ENCODE data around the gene EPS8L2.

The EPS8L2 gene

DNA sequence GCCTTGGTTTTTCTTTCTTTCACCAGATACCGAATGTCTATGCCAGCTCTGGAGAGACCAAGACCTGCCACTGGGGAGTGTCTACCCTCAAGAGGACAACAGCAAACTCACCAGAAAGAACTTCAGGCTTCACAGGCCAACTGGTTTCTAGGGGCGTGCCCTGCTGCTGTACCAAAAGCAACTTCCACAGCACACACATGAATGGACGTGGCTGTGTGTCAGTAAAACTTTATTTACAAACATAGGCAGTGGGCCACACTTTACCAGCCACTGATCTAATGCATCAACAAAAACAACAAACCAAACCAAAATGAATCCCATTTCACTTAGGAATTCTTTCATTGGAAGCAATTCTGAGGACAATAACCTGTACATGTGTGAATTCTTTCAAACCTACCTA is 27.7 kb upstream of the EPS8L2 start:
- TF ChIP-seq ZNF626 (tag by site-specific recombination; IDR thresholded peaks at IDR 0.05) (no peak), PRDM1 (tag by site-specific recombination; IDR thresholded peaks at IDR 0.05) (no peak), REPIN1 (tag by site-specific recombination; IDR thresholded peaks at IDR 0.05; ENCODE audit: low read depth) (no peak), ZNF571 (tag by site-specific recombination; IDR thresholded peaks at IDR 0.05) (no peak), ZNF341 (tag by site-specific recombination; IDR thresholded peaks at IDR 0.05; ENCODE audit: low read depth) (no peak), BCL11A (tag by site-specific recombination; IDR thresholded peaks at IDR 0.05; ENCODE audit: low read depth) (no peak), ZNF404 (tag by site-specific recombination; IDR thresholded peaks at IDR 0.05) (no peak)
- TF ChIP-seq, protein P1, sequence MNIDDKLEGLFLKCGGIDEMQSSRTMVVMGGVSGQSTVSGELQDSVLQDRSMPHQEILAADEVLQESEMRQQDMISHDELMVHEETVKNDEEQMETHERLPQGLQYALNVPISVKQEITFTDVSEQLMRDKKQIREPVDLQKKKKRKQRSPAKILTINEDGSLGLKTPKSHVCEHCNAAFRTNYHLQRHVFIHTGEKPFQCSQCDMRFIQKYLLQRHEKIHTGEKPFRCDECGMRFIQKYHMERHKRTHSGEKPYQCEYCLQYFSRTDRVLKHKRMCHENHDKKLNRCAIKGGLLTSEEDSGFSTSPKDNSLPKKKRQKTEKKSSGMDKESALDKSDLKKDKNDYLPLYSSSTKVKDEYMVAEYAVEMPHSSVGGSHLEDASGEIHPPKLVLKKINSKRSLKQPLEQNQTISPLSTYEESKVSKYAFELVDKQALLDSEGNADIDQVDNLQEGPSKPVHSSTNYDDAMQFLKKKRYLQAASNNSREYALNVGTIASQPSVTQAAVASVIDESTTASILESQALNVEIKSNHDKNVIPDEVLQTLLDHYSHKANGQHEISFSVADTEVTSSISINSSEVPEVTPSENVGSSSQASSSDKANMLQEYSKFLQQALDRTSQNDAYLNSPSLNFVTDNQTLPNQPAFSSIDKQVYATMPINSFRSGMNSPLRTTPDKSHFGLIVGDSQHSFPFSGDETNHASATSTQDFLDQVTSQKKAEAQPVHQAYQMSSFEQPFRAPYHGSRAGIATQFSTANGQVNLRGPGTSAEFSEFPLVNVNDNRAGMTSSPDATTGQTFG (tag by site-specific recombination; IDR thresholded peaks at IDR 0.05; ENCODE audit: borderline replicate concordance): no peak
- POLR2A ChIA-PET: no interaction called here
- Histone ChIP-seq H3K9me3 (ENCODE audit: control insufficient read depth, insufficient read depth, low read depth, low read length) (no peaks in the 10 kb centered on the region), H3K27ac (ENCODE audit: extremely low read depth, low read depth, low read length) (no peak overlapping the region), H3K36me3 (ENCODE audit: control insufficient read depth in 2 of 2, insufficient read depth in 1 of 2, low read length in 2 of 2) (peaks cover 5 to 90% of the 10 kb centered on the region in 2 experiments; a peak in 2 of 3 replicates), H3K4me3 (ENCODE audit: low read depth, low read length) (no peak overlapping the region), H3K4me1 (ENCODE audit: control insufficient read depth, insufficient read depth, low read length) (no peaks in the 10 kb centered on the region)
- CTCF ChIA-PET: no interaction called here

DNA sequence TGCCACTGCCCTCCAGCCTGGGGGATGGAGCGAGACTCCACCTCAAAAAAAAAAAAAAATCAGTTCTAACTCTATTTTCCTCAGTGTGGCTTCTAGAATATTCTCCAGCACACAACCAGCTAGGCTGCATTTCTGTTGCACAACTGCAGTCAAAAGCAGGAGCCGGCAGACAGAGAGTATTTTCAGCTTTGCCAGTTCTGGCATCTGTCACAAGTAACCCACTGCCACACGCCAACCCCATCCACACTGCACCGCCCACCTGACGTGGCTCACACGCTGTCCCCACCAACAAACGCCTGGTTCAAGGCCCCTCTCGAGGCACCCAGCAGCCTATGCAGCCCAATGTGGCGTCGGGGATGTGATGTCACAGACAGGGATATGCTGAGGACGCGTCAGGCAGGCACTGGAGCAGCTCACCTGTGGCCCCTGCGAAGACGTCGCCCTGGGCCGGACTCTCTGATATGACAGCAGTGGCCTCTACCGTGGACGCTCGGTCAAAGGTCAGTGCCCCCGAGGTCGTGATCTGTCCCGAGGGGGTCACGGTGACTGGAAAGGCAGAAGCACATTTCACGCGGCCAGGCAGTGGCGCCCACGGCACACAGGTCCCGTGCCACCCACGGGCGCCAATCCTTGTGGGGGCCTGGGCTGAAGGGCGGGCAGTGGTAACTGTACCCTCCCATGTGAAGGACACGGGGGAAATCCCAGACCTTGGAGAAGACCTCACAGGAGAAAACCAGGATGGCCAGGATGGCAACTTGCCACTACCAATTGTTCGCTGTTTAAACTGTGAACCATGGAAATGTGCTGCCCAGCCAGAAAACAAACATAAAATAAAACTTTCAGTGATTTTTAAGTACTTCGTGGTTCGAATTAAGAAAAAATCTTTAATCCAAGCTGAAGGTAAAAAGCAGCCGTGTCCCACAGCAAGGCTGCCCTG is 26.5 kb upstream of the EPS8L2 start:
- H3K4me1 ChIP-seq (ENCODE audit: control insufficient read depth, insufficient read depth, low read length): no peaks in the 10 kb centered on the region
- CTCF ChIA-PET: interaction anchor here (0.7 to 1.8 kb wide), 2 partner anchors 45 to 125 kb away, joined by 3 to 5 read pairs; no protein-coding TSS in a partner anchor
- H3K9me3 ChIP-seq (ENCODE audit: control insufficient read depth, insufficient read depth, low read depth, low read length): no peaks in the 10 kb centered on the region
- TF ChIP-seq BCL11A (tag by site-specific recombination; IDR thresholded peaks at IDR 0.05; ENCODE audit: low read depth) (0 out of 2 replicates have a peak, but pooled peaks have one; percentile 42), BCL11B (tag by site-specific recombination; IDR thresholded peaks at IDR 0.05; ENCODE audit: low read depth) (peak; percentile 74; the same call in 1 of the 2 replicates), ZBTB21 (tag by site-specific recombination; IDR thresholded peaks at IDR 0.05) (no peak), ZNF626 (tag by site-specific recombination; IDR thresholded peaks at IDR 0.05) (no peak)
- TF ChIP-seq, protein P2, sequence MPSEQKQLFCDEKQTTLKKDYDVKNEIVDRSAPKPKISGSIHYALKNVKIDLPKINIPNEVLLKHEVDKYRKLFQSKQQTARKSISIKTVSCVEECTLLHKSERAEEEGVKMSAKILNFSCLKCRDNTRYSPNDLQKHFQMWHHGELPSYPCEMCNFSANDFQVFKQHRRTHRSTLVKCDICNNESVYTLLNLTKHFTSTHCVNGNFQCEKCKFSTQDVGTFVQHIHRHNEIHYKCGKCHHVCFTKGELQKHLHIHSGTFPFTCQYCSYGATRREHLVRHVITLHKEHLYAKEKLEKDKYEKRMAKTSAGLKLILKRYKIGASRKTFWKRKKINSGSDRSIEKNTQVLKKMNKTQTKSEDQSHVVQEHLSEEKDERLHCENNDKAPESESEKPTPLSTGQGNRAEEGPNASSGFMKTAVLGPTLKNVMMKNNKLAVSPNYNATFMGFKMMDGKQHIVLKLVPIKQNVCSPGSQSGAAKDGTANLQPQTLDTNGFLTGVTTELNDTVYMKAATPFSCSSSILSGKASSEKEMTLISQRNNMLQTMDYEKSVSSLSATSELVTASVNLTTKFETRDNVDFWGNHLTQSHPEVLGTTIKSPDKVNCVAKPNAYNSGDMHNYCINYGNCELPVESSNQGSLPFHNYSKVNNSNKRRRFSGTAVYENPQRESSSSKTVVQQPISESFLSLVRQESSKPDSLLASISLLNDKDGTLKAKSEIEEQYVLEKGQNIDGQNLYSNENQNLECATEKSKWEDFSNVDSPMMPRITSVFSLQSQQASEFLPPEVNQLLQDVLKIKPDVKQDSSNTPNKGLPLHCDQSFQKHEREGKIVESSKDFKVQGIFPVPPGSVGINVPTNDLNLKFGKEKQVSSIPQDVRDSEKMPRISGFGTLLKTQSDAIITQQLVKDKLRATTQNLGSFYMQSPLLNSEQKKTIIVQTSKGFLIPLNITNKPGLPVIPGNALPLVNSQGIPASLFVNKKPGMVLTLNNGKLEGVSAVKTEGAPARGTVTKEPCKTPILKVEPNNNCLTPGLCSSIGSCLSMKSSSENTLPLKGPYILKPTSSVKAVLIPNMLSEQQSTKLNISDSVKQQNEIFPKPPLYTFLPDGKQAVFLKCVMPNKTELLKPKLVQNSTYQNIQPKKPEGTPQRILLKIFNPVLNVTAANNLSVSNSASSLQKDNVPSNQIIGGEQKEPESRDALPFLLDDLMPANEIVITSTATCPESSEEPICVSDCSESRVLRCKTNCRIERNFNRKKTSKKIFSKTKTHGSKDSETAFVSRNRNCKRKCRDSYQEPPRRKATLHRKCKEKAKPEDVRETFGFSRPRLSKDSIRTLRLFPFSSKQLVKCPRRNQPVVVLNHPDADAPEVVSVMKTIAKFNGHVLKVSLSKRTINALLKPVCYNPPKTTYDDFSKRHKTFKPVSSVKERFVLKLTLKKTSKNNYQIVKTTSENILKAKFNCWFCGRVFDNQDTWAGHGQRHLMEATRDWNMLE (tag by site-specific recombination; conservative IDR thresholded peaks at IDR 0.05; ENCODE audit: low read depth): no peak
- POLR2A ChIA-PET: no interaction called here
- H3K4me3 ChIP-seq (ENCODE audit: low read depth, low read length): no peak overlapping the region
- no peak overlapping the region for H3K27ac ChIP-seq (ENCODE audit: extremely low read depth, low read depth, low read length)
- H3K36me3 ChIP-seq (ENCODE audit: control insufficient read depth in 2 of 2, insufficient read depth in 1 of 2, low read length in 2 of 2): peaks cover 11 to 90% of the 10 kb centered on the region in 2 experiments; a peak in 2 of 3 replicates

GRCh38 chr11:680476-680875 is 25.6 kb upstream of the EPS8L2 start:
- Histone ChIP-seq H3K36me3 (ENCODE audit: control insufficient read depth in 2 of 2, insufficient read depth in 1 of 2, low read length in 2 of 2) (peaks cover 8 to 91% of the 10 kb centered on the region in 2 experiments; a peak in 2 of 3 replicates), H3K27ac (ENCODE audit: extremely low read depth, low read depth, low read length) (no peak overlapping the region), H3K4me1 (ENCODE audit: control insufficient read depth, insufficient read depth, low read length) (no peaks in the 10 kb centered on the region), H3K4me3 (ENCODE audit: low read depth, low read length) (no peak overlapping the region), H3K9me3 (ENCODE audit: control insufficient read depth, insufficient read depth, low read depth, low read length) (no peaks in the 10 kb centered on the region)
- ChIA-PET CTCF (interaction anchor here (0.7 to 1.8 kb wide), 2 partner anchors 44 to 126 kb away, joined by 3 to 5 read pairs; no protein-coding TSS in a partner anchor), POLR2A (interaction anchor here (0.7 to 0.9 kb wide), 2 partner anchors 9 to 43 kb away, joined by 3 read pairs; no protein-coding TSS in a partner anchor)
- no peak for TF ChIP-seq ZBTB44 (tag by site-specific recombination; IDR thresholded peaks at IDR 0.05)
- TF ChIP-seq ZSCAN18 (tag by site-specific recombination; IDR thresholded peaks at IDR 0.05): no peak
- TF ChIP-seq ZNF488 (tag by site-specific recombination; IDR thresholded peaks at IDR 0.05): no peak
- no peak for TF ChIP-seq ZNF138 (tag by site-specific recombination; IDR thresholded peaks at IDR 0.05; ENCODE audit: borderline replicate concordance)
- no peak for TF ChIP-seq ZNF10 (tag by site-specific recombination; IDR thresholded peaks at IDR 0.05)
